Endothelial cell of umbilical vein (primary cell): Measurements from ENCODE around the gene AFF1. TPM values are rescaled to one million over a fixed set of nuclear protein-coding genes. Genes with fewer than 3 reads are reported as not detected.

Source experiments
- BruUV-seq: library from RNA; stranded (reverse); fragments of 400-500 nt; replicated peaks from 2 replicates; lab custom pipeline; 2021; lab: Mats Ljungman, UMichigan
- CTCF ChIA-PET: fragments of 300-600, 350-600 bp; sonication (Branson Sonifier 250); formaldehyde crosslinking; loops from one replicate; lab custom pipeline; 2021; ENCODE audit warnings: antibody characterized with exemption, inconsistent platforms; lab: Charles Lee
- POLR2A ChIA-PET: fragments of 300-600, 350-600 bp; sonication (Branson Sonifier 250); formaldehyde crosslinking; loops from one replicate; lab custom pipeline; 2021; ENCODE audit warnings: antibody characterized with exemption, inconsistent platforms; lab: Charles Lee
- DNase-seq: peaks from one replicate; pipeline ENCODE4 v3.0.0-alpha.2; 2011; ENCODE audit warnings: low read depth, low spot score
- FAIRE-seq: peaks from 2 replicates; lab custom pipeline; 2011; peaks lifted over from hg19 to GRCh38; lab: Jason Lieb, UNC
- H2AFZ ChIP-seq: 2 replicates; pipeline ENCODE4 v1.6.0; 2012; ENCODE audit warnings: low read depth, low read length, control low read depth, inconsistent platforms
- H3K27ac ChIP-seq: 2 replicates; pipeline ENCODE4 v1.5.1; 2011; ENCODE audit warnings: low read depth, mild to moderate bottlenecking, control low read depth, low read length, moderate library complexity; ENCODE audit not compliant: insufficient read depth
- H3K27me3 ChIP-seq, 2 experiments: 2 replicates each; pipeline versions ENCODE4 v1.6.0 to v1.6.1; 2011; ENCODE audit warnings: low read length in 2 of 2, mixed read lengths in 1 of 2; ENCODE audit not compliant: control insufficient read depth in 2 of 2, insufficient read depth in 2 of 2
- H3K36me3 ChIP-seq, 2 experiments: 2 replicates in 1 of 2; 3 replicates in 1 of 2; pipeline ENCODE4 v1.5.1; 2011; ENCODE audit warnings: low read length in 2 of 2, mild to moderate bottlenecking in 1 of 2, moderate library complexity in 1 of 2; ENCODE audit not compliant: control insufficient read depth in 2 of 2, insufficient read depth in 2 of 2; ENCODE audit errors: extremely low read depth in 1 of 2
- H3K4me1 ChIP-seq: 3 replicates; pipeline ENCODE4 v1.5.1; 2011; ENCODE audit warnings: mild to moderate bottlenecking, low read length; ENCODE audit not compliant: control insufficient read depth, insufficient read depth; ENCODE audit errors: extremely low read depth
- H3K4me2 ChIP-seq: 2 replicates; pipeline ENCODE4 v1.6.1; 2011; ENCODE audit warnings: low read length, control low read depth, mixed read lengths; ENCODE audit not compliant: insufficient read depth
- H3K4me3 ChIP-seq, 3 experiments: fragments of 200-600 bp in 1 of 3; sonication (generic), shearing (Covaris generic) in 1 of 3; replicated peaks in 1 of 3; 2 replicates each; pipeline ENCODE4 v1.5.1; 2011 to 2016; ENCODE audit warnings: control low read depth in 3 of 3, low read length in 3 of 3, mild to moderate bottlenecking in 2 of 3, inconsistent platforms in 1 of 3, low read depth in 1 of 3, moderate library complexity in 1 of 3; ENCODE audit not compliant: insufficient read depth in 1 of 3
- H3K79me2 ChIP-seq: 2 replicates; pipeline ENCODE4 v1.6.0; 2012; ENCODE audit warnings: low read length, inconsistent platforms; ENCODE audit not compliant: control insufficient read depth, insufficient read depth
- H3K9ac ChIP-seq: replicated peaks from 2 replicates; pipeline ENCODE3; 2011; ENCODE audit warnings: low read length, control low read depth; ENCODE audit not compliant: insufficient read depth; ENCODE audit errors: extremely low read depth
- H3K9me1 ChIP-seq: replicated peaks from 3 replicates; pipeline ENCODE4 v1.6.0; 2011; ENCODE audit warnings: mild to moderate bottlenecking, low read length; ENCODE audit not compliant: control insufficient read depth, insufficient read depth; ENCODE audit errors: extremely low read depth
- H3K9me3 ChIP-seq: replicated peaks from 2 replicates; pipeline ENCODE4 v1.5.1; 2012; ENCODE audit warnings: low read length, inconsistent platforms; ENCODE audit not compliant: control insufficient read depth, insufficient read depth
- H4K20me1 ChIP-seq: replicated peaks from 2 replicates; pipeline ENCODE3; 2011; ENCODE audit warnings: mild to moderate bottlenecking, low read length; ENCODE audit not compliant: control insufficient read depth, insufficient read depth; ENCODE audit errors: extremely low read depth
- EZH2 ChIP-seq: IDR thresholded peaks from 2 replicates; pipeline ENCODE4 v1.6.1; 2012; ENCODE audit warnings: borderline replicate concordance, low read depth, mild to moderate bottlenecking, moderate library complexity, low read length, inconsistent platforms; ENCODE audit not compliant: severe bottlenecking
- FOS ChIP-seq: IDR thresholded peaks from 2 replicates; pipeline ENCODE4 v1.6.1; 2011; ENCODE audit warnings: mild to moderate bottlenecking, low read length, moderate library complexity, borderline replicate concordance; ENCODE audit not compliant: insufficient read depth
- GATA2 ChIP-seq: IDR thresholded peaks from 2 replicates; pipeline ENCODE4 v1.7.0; 2011; ENCODE audit warnings: low read depth, mild to moderate bottlenecking, moderate library complexity, mixed read lengths, low read length; ENCODE audit not compliant: insufficient read length, insufficient read depth
- JUN ChIP-seq: IDR thresholded peaks from 2 replicates; pipeline ENCODE4 v1.6.1; 2011; ENCODE audit warnings: borderline replicate concordance, low read depth; ENCODE audit not compliant: insufficient read length, insufficient read depth
- MAX ChIP-seq: IDR thresholded peaks from 2 replicates; pipeline ENCODE4 v1.6.1; 2011; ENCODE audit not compliant: insufficient read depth, insufficient read length
- MYC ChIP-seq: IDR thresholded peaks from one replicate; pipeline ENCODE4 v1.6.1; 2011; ENCODE audit warnings: mild to moderate bottlenecking, low read depth, low read length
- POLR2A ChIP-seq: IDR thresholded peaks from 2 replicates; pipeline ENCODE4 v1.6.1; 2012; ENCODE audit warnings: low read depth, mild to moderate bottlenecking, control low read depth, low read length
- POLR2AphosphoS5 ChIP-seq: IDR thresholded peaks from 2 replicates; pipeline ENCODE4 v1.6.1; 2012; ENCODE audit warnings: low read depth, mild to moderate bottlenecking, control low read depth, low read length, moderate library complexity; ENCODE audit not compliant: insufficient read depth
- dilution Hi-C: fragments of 300-500 bp; cut with MboI; formaldehyde crosslinking; loops from one replicate; pipeline ENCODE4 v1.15.0; 2019; ENCODE audit warnings: low sequenced_read_pairs; ENCODE audit not compliant: extremely low pct_ligation_motif_present
- intact Hi-C: fragments of 100-400 bp; cut with micrococcal nuclease; formaldehyde crosslinking; loops from one replicate; pipeline ENCODE4 v1.10.0; 2022
- polyA plus RNA-seq, 4 experiments: library from polyadenylated mRNA; depleted of rRNA in 3 of 4; stranded (reverse) in 3 of 4; unstranded in 1 of 4; fragments of >200 nt; gene quantifications; 2 replicates each; pipeline versions ENCODE4 v1.2.1 to v1.2.3, GENCODE V29; 2011 to 2012; ENCODE audit warnings: missing spikeins in 1 of 4
- total RNA-seq: library from RNA; stranded (reverse); gene quantifications from 2 replicates; pipeline ENCODE4 v1.2.3, GENCODE V29; 2021
- TF ChIP-seq, protein P1 (sequence below), 2 donors: IDR thresholded peaks; 1 replicate in 1 of 2; 2 replicates in 1 of 2; pipeline ENCODE4 v1.5.1; 2011; ENCODE audit warnings: low read length in 2 of 2, mild to moderate bottlenecking in 2 of 2, moderate library complexity in 2 of 2, control low read depth in 1 of 2, inconsistent platforms in 1 of 2, low read depth in 1 of 2; ENCODE audit not compliant: insufficient read depth in 1 of 2; ENCODE audit errors: extremely low read depth in 1 of 2

AFF1 gene
- total and polyA plus RNA-seq, 2 donors (not counting 3 experiments of a cell fraction or from before 2014, with no cell fraction given), result 26.2 to 106 TPM

GRCh38 chr4:86894455-86894854 is 40.4 kb upstream of the AFF1 start:
- H3K27ac ChIP-seq, result peak overlapping the region; percentile 41
- H3K9me3 ChIP-seq, result no peaks in the 10 kb centered on the region
- FAIRE-seq, result peak; percentile 85
- H2AFZ ChIP-seq, result peak overlapping the region; percentile 38
- BruUV-seq, result no TSS peak
- H3K4me2 ChIP-seq, result peak overlapping the region; percentile 47
- H3K4me3 ChIP-seq, result no peak overlapping the region
- TF ChIP-seq MYC, result no peak
- TF ChIP-seq, protein P1, sequence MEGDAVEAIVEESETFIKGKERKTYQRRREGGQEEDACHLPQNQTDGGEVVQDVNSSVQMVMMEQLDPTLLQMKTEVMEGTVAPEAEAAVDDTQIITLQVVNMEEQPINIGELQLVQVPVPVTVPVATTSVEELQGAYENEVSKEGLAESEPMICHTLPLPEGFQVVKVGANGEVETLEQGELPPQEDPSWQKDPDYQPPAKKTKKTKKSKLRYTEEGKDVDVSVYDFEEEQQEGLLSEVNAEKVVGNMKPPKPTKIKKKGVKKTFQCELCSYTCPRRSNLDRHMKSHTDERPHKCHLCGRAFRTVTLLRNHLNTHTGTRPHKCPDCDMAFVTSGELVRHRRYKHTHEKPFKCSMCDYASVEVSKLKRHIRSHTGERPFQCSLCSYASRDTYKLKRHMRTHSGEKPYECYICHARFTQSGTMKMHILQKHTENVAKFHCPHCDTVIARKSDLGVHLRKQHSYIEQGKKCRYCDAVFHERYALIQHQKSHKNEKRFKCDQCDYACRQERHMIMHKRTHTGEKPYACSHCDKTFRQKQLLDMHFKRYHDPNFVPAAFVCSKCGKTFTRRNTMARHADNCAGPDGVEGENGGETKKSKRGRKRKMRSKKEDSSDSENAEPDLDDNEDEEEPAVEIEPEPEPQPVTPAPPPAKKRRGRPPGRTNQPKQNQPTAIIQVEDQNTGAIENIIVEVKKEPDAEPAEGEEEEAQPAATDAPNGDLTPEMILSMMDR (IDR thresholded peaks at IDR 0.05; ENCODE audit: extremely low read depth in 1 of 2, insufficient read depth in 1 of 2, low read depth in 1 of 2, low read length in 2 of 2), result no peak
- peak; percentile 20 for TF ChIP-seq POLR2AphosphoS5
- TF ChIP-seq FOS, result peak; percentile 87
- TF ChIP-seq GATA2, result peak; percentile 50
- TF ChIP-seq JUN, result peak; percentile 85
- TF ChIP-seq EZH2, result no peak
- TF ChIP-seq MAX, result no peak
- no peak for TF ChIP-seq POLR2A
- H3K36me3 ChIP-seq, result no peaks in the 10 kb centered on the region
- no peaks in the 10 kb centered on the region for H3K79me2 ChIP-seq
- peak; percentile 72 for DNase-seq
- ChIA-PET CTCF (interaction anchor here (0.8 to 5.0 kb wide), 9 partner anchors 10 to 399 kb away, joined by 3 to 64 read pairs (median 6); partner anchors contain the start of gene PTPN13), POLR2A (no interaction called here)
- peaks cover 16% of the 10 kb centered on the region for H3K4me1 ChIP-seq
- no peaks in the 10 kb centered on the region for H4K20me1 ChIP-seq
- H3K27me3 ChIP-seq, result no peaks in the 10 kb centered on the region
- no peak overlapping the region for H3K9ac ChIP-seq
- H3K9me1 ChIP-seq, result no peaks in the 10 kb centered on the region
- dilution Hi-C loops, result no loop called here
- intact Hi-C loops, result loop anchor here (1.0 to 10.0 kb wide), 2 partner anchors 300 to 670 kb away; partner anchors contain the start of gene PTPN13
